Measurements from ENCODE around the gene CABYR.

Gene CABYR

DNA sequence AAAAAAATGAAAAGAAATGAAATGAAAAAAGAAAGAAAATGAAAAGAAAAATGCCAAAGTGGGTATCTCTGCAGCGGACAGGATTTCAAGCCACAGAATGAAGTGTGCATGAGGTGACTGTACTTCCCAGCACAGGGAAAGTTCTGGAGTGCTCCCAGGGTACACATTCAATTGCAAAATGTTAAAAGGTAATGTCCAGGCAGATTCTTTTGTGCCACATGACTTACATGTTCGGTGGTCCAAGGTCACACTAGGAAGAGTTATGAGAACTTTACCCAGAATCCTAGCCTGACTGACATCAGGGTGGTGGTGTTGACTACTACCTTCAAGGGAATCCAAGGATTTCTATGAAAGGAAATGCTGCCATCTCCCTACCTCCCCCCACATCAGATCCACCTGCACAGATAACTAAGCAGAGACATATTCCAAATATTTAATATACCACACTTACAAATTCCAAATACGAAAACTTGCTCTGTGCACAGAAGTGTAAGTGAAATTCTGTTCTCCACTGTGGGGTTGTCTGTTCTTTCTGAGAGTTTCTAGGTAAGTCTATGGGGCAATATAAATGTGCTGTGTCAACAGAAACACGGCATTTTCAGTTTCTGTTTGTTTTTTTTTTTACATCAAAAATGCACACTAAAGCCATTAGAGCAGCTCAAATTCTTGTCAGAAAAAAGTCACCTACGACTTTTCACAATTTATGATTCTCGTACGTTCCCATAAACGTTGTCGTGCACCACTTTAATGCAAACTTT is 56.6 kb downstream of the CABYR start:
- no peak for DNase-seq (ENCODE audit: low read depth)

DNA sequence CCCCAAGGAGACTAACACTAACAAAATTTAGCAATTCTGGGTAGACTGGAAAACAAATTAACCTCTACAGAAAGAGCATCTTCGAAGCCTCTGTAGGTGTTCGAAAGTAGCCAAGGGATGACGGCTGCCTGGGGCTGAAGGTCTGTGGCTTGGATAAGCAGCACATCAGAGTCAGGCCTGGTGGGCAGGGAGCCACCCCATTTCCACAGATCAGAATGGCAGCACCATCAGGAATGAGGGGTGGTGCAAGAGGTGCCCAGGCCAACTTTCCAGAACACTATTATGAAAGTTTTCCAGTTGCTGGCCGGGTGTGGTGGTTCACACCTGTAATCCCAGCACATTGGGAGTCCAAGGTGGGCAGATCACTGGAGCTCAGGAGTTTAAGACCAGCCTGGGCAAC is 57.9 kb downstream of the CABYR start:
- no peak for DNase-seq (ENCODE audit: low read depth)

DNA sequence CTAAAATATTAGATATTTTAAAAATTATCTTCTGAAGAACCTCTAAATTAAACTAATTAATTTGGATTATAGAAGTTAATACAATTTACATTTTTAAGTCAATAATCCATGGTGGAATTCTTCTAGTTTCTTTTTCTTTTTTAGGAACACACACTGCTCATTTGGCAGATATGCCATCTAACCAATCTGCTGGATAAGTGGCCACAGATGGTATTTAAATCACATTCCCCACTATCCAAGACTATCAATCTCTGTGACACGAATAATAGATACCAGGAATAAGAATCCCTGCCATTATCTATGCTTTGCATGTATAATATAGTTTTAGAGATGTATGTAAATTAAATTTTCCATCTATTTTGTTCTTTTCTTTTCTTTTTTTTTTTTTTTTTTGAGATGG is 58.5 kb downstream of the CABYR start:
- no peak for DNase-seq (ENCODE audit: low read depth)

DNA sequence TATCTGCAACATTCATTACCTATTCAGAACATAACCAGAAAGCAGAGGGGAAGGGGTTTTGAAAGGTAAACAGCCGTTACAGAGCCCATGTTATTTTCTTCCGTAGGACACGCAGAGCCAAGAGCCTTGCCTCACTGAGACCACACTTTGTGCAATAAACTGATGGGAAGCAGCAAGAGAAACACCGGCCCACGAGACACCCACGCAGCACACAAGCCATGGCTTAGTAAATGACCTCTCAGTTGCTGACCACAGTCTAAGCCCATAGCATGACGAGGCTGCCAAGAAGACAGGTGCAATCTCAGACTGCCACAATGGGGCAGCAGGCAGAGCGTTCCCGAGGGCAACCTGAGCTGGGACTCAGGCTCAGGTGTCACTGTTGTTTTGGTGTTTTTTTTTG is 59.6 kb downstream of the CABYR start:
- no peak for DNase-seq (ENCODE audit: low read depth)

DNA sequence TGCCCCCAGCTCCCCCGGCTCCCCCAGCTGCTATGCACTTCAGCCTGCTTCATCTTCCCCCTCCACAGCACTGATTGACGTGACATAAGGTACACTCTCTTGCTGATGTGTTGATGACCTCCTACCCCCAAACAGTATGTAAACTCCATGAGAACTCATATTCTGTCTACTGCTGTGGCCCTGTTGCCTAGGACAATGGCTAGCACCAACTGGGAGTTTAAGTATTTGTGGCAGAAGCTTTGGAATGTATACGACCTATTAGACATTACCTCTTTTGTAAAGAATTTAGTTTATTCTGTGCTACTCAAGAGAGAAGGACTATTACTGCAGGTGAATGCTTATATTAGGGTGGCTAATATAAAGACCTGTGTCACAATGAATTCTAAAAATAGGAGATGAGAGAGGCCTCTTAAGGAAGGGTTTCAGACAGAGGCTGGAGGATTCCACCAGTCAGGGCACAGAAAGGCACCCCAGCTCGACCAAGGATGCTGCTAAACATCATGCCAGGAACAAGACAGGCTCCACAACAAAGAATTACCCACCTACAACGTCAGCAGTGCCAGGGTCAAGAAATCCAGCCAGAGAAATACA is 60.6 kb downstream of the CABYR start:
- no peak for DNase-seq (ENCODE audit: low read depth)

DNA sequence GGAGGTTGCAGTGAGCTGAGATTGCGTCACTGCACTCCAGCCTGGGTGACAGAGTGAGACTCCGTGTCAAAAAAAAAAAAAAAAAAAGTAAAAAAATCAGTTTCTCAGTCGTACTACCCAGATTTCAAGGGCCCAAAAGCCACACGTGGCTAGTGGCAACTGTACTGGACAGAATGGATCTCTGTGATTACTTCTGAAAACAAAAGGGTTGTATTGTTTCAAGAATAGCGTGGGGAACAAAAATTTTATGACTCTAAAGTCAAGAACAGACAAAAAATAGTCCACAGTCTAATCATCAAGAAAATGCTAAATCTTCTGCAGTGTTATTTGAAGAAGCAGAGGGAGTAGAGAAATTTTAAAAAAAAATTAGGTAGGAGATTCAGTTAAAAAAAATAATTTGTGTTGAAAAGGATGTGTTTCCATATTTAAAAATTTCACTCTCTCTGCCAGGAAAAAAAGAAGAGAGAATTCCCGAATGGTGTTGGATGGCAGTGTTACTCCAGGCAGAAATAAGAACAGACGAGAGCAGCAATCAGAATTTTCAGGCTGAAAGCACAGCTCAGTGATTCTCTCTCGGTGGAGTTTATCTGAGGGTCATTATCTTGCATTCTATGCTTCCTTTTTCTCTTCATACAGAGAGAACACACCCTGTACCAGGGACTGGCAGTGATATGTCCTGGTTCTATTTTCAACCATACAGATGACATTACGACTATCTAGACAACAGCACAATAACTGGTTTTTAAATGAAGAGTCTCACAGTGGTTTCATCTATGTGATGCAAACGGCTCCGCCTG is 61.8 kb downstream of the CABYR start:
- DNase-seq (ENCODE audit: low read depth) = no peak

DNA sequence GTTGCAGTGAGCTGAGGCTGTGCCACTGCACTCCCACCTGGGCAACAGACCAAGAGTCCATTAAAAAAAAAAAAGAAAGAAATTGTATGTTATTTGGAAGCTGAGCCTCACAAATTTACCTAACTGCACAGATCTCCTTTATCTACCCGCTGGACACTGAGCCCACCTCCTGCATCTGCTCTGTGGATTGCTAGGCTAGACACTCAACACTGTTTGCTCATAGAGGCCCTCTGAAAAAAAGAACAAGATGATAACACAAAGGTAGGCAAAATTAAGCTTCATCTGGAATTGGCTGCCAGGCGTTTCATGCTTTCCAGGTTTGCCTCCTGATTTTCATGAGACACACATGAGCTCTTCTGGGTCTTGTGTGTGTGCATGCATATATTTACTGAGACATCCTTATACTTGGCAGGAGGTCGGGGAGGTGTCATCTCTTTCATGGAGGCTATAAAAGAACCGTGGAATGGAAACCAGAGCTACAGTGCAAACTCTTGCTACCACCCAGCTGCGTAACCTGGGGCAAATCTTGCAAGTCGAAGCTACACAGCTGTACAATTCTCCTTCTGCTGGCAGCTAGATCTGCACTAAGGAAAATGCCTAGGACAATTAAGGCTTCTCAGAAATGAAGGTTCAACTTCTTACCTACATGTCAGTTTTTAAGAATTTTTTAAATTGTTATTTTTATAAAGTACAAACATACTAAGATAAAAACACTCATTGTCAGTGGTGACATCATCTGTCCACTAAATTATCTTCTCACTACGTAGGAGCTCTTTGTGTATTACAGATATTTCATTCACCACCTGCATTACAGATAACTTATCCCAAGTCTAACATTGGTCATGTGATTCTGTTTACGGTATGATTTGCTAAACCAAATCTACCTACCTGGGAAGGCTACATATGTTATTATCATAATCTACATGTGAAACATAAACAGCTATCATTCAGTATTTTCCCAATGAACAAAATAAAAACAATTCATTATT is 63.1 kb downstream of the CABYR start:
- DNase-seq (ENCODE audit: low read depth) = no peak

DNA sequence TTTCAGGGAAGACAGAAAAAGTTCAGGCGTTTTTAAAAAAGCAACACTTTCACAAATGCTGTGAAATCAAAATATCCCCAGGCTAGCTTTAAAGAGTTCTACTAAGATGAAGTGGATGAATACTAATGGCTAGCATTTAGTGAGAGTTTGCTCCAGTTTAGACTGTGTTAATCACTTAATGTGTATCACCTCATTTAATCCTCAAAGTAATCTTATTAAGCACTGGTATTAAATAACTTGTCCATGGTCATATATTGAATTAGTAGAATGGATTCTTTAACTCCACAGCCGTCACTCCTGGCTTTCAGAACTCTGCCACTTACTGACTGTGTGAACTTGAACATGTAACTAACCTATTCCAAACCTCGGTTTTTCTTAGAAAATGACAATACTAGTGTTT is 66.0 kb downstream of the CABYR start:
- DNase-seq (ENCODE audit: low read depth) = no peak

DNA sequence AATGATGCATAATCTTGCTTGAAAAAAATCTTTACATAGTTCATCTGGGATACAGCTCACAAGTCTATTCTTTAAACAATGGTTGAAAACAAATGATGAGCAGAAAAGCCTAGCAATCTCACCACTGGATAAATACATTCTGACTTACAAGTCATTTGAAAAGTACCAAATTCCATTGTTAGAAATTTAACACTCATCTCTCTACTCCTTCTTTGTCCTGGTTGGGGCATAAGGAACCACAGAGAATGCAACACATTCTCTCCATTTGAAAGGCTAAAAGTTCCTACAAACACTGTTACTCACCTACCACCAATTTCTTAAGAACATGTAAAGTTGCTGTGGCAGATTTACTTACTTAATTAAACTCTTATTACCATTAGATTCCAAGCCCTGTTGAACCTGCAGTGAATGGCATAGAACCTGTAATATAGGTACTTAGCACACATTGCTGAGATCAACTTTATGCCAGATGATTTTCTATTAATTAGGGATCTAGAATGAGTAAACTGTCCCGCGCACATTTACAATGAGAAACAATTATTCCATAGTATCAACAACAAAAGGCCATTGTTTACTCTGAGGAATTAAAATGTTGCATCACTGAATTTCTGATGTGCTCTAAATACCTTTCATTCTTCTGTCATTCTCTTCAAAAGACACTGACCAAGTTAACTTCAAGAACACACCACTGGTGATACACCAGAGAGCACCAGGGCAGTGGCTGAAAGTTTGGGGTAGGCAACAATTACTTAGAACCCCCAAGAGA is 69.6 kb downstream of the CABYR start:
- no peak for DNase-seq (ENCODE audit: low read depth)

DNA sequence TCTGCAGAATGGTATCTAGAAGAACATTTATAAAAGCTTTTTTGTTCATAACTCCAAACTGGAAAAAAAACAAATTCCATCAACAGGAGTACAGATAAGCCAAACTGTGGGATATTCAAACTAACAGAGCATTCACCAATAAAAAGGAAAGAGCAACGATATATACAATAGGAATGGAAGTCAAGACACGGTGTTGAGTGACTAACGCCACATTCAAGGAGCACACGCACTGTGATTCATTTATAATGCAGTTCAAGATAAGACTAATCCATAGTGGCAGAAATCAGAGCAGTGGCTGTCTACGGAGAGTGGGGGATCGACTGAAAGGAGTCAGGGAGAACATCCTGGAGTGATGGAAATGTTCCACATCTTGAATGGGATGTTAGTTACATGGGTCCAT is 70.7 kb downstream of the CABYR start:
- DNase-seq (ENCODE audit: low read depth) = no peak
